GM12878 (cell line): ENCODE results near the gene POLR3E. TPM values are rescaled to one million over a fixed set of nuclear protein-coding genes. Genes with fewer than 3 reads are reported as not detected.

Experiments
- ASH2L ChIP-seq: fragments of 300-600, 200-600 bp; sonication (generic); IDR thresholded peaks from 2 replicates; pipeline ENCODE4 v1.6.1; 2017; ENCODE audit warnings: low read depth, mild to moderate bottlenecking, borderline replicate concordance
- CBX5 ChIP-seq: sonication (generic); IDR thresholded peaks from 2 replicates; pipeline ENCODE4 v1.6.1; 2016; ENCODE audit warnings: low read depth, moderate library complexity, mild to moderate bottlenecking, inconsistent platforms
- CHD2 ChIP-seq: IDR thresholded peaks from 2 replicates; pipeline ENCODE4 v1.6.1; 2011; ENCODE audit warnings: low read depth, low read length, improper control_type of control experiment, borderline replicate concordance
- FOXK2 ChIP-seq: fragments of 450-650 bp; IDR thresholded peaks from 2 replicates; pipeline ENCODE4 v1.6.1; 2017; ENCODE audit warnings: mild to moderate bottlenecking, moderate library complexity
- FOXM1 ChIP-seq: IDR thresholded peaks from 2 replicates; pipeline ENCODE4 v1.6.1; 2012; ENCODE audit warnings: low read depth, mild to moderate bottlenecking, inconsistent platforms, low read length, moderate library complexity
- GATAD2B ChIP-seq: fragments of 450-650 bp; conservative IDR thresholded peaks from 2 replicates; pipeline ENCODE4 v1.6.1; 2017; ENCODE audit warnings: low read depth, mild to moderate bottlenecking, moderate library complexity
- HCFC1 ChIP-seq: fragments of 150-350 bp; IDR thresholded peaks from 2 replicates; pipeline ENCODE4 v1.6.1; 2014; ENCODE audit warnings: low read length
- HDGF ChIP-seq: fragments of 450-650 bp; IDR thresholded peaks from 2 replicates; pipeline ENCODE4 v1.6.1; 2016; ENCODE audit warnings: antibody characterized with exemption
- NR2C1 ChIP-seq: fragments of 450-650 bp; IDR thresholded peaks from 2 replicates; pipeline ENCODE4 v1.6.1; 2017; ENCODE audit warnings: antibody characterized with exemption, mild to moderate bottlenecking, moderate library complexity
- NR2F1 ChIP-seq: fragments of 450-650 bp; conservative IDR thresholded peaks from 2 replicates; pipeline ENCODE4 v1.6.1; 2017; ENCODE audit warnings: mild to moderate bottlenecking
- RFX5 ChIP-seq: IDR thresholded peaks from 2 replicates; pipeline ENCODE4 v1.6.1; 2011; ENCODE audit warnings: low read depth, low read length, improper control_type of control experiment
- RUNX3 ChIP-seq: IDR thresholded peaks from 2 replicates; pipeline ENCODE4 v1.6.1; 2012; ENCODE audit warnings: low read length, inconsistent platforms
- SREBF2 ChIP-seq: IDR thresholded peaks from 2 replicates; pipeline ENCODE4 v1.6.1; 2012; ENCODE audit warnings: mild to moderate bottlenecking, low read length
- ZNF24 ChIP-seq: fragments of 450-650 bp; IDR thresholded peaks from 2 replicates; pipeline ENCODE4 v1.6.1; 2017; ENCODE audit warnings: antibody characterized with exemption, mild to moderate bottlenecking
- ZNF622 ChIP-seq: fragments of 450-650 bp; IDR thresholded peaks from 2 replicates; pipeline ENCODE4 v1.6.1; 2017; ENCODE audit warnings: mild to moderate bottlenecking, inconsistent platforms
- polyA plus RNA-seq, 11 experiments: library from polyadenylated mRNA; depleted of rRNA in 4 of 11; unstranded in 6 of 11; stranded (reverse) in 5 of 11; fragments of >200 nt; fragmentation: Nextera tagmentation in 4 of 11; fragmentation: Illumina TruSeq in 1 of 11; extraction: Ambion mirVana in 4 of 11; extraction: Trizol in 1 of 11; gene quantifications; 1 replicate in 1 of 11; 2 replicates in 10 of 11; pipeline versions ENCODE4 v1.2.1 to v1.2.3, GENCODE V29; 2011 to 2016; ENCODE audit warnings: inconsistent platforms in 2 of 11, missing spikeins in 2 of 11, low read depth in 1 of 11
- total RNA-seq, 4 experiments: library from RNA; depleted of rRNA in 3 of 4; stranded (reverse); fragments of >200 nt in 3 of 4; fragmentation: Illumina TruSeq in 1 of 4; extraction: Trizol in 1 of 4; gene quantifications; 2 replicates each; pipeline versions ENCODE4 v1.2.1 to v1.2.3, GENCODE V29; 2013 to 2021
- TF ChIP-seq, protein P1 (sequence below): fragments of 450-650 bp; IDR thresholded peaks from 2 replicates; pipeline ENCODE4 v1.6.1; 2017; ENCODE audit warnings: borderline replicate concordance
- TF ChIP-seq, protein P2 (sequence below): fragments of 450-650 bp; IDR thresholded peaks from 2 replicates; pipeline ENCODE4 v1.6.1; 2017; ENCODE audit warnings: mild to moderate bottlenecking, low read depth, inconsistent platforms; ENCODE audit not compliant: poor library complexity, severe bottlenecking
- TF ChIP-seq, protein P3 (sequence below), 3 experiments: IDR thresholded peaks in 2 of 3; conservative IDR thresholded peaks in 1 of 3; 2 replicates each; pipeline ENCODE4 v1.5.1; 2011; ENCODE audit warnings: low read depth in 3 of 3, low read length in 3 of 3, mild to moderate bottlenecking in 3 of 3, control low read depth in 2 of 3, moderate library complexity in 2 of 3, inconsistent platforms in 1 of 3, mixed read lengths in 1 of 3; ENCODE audit not compliant: control insufficient read depth in 2 of 3, insufficient read depth in 1 of 3; ENCODE audit errors: extremely low read depth in 1 of 3
- TF ChIP-seq, protein P4 (sequence below): fragments of 450-650 bp; IDR thresholded peaks from 2 replicates; pipeline ENCODE4 v1.6.1; 2017; ENCODE audit warnings: mild to moderate bottlenecking, moderate library complexity

POLR3E gene
- total and polyA plus RNA-seq, 10 of the 15 experiments (the other 5 are each of a cell fraction or from before 2014, with no cell fraction given): 11.1 to 79.5 (median 39.7) TPM

DNA sequence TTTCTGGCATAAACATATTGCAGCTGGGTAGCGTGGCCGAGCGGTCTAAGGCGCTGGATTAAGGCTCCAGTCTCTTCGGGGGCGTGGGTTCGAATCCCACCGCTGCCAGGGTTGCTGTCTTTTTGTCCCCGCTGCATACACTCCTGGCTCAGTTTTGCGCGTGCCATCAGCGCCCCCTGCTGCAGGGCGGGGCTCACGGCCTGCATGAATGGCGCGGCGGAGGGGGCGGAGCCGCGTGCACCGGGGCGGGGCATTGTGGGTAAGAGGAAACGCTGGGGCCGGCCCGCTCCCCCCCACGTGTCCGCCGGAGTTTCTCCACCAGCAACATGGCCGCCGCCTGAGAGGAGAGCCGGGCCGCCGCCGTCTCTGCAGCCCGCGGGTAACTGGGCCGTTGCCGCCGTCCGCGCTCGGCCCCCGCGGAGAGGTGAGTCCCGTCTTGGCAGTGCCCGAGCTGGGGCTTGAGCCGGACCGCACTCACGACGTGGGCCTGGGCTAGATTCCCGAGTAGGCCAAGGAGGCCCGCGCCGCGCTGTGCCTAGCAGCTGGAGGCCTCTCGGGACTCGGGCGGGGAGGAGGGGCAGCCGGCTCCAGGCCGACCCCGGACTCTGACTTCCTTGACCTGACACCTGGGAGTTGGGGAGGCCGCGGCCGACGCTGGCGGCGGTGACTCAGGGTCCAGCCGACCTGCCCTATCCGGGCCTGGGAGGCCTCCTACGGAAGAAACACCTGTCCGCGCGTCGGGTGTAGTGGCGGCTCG, at the start of gene POLR3E (continued):
- TF ChIP-seq, protein P1, sequence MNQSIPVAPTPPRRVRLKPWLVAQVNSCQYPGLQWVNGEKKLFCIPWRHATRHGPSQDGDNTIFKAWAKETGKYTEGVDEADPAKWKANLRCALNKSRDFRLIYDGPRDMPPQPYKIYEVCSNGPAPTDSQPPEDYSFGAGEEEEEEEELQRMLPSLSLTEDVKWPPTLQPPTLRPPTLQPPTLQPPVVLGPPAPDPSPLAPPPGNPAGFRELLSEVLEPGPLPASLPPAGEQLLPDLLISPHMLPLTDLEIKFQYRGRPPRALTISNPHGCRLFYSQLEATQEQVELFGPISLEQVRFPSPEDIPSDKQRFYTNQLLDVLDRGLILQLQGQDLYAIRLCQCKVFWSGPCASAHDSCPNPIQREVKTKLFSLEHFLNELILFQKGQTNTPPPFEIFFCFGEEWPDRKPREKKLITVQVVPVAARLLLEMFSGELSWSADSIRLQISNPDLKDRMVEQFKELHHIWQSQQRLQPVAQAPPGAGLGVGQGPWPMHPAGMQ: no peak
- TF ChIP-seq ZNF622 (no peak), ASH2L (no peak), HCFC1 (peak; percentile 50), NR2F1 (no peak; the same call in 1 of the 2 replicates), ZNF24 (peak; percentile 100), GATAD2B (peak; percentile 84; the same call in 1 of the 2 replicates), RUNX3 (peak; percentile 74), FOXK2 (peak; percentile 85), CBX5 (peak; percentile 72; the same call in 1 of the 2 replicates), NR2C1 (0 out of 2 replicates have a peak, but pooled peaks have one; percentile 22), SREBF2 (peak; percentile 98; the same call in 1 of the 2 replicates), FOXM1 (0 out of 2 replicates have a peak, but pooled peaks have one; percentile 47), RFX5 (no peak), CHD2 (peak; percentile 10; the same call in 1 of the 2 replicates), HDGF (peak; percentile 48; the same call in 1 of the 2 replicates)
- TF ChIP-seq, protein P2, sequence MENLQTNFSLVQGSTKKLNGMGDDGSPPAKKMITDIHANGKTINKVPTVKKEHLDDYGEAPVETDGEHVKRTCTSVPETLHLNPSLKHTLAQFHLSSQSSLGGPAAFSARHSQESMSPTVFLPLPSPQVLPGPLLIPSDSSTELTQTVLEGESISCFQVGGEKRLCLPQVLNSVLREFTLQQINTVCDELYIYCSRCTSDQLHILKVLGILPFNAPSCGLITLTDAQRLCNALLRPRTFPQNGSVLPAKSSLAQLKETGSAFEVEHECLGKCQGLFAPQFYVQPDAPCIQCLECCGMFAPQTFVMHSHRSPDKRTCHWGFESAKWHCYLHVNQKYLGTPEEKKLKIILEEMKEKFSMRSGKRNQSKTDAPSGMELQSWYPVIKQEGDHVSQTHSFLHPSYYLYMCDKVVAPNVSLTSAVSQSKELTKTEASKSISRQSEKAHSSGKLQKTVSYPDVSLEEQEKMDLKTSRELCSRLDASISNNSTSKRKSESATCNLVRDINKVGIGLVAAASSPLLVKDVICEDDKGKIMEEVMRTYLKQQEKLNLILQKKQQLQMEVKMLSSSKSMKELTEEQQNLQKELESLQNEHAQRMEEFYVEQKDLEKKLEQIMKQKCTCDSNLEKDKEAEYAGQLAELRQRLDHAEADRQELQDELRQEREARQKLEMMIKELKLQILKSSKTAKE: peak; percentile 93
- TF ChIP-seq, protein P3, sequence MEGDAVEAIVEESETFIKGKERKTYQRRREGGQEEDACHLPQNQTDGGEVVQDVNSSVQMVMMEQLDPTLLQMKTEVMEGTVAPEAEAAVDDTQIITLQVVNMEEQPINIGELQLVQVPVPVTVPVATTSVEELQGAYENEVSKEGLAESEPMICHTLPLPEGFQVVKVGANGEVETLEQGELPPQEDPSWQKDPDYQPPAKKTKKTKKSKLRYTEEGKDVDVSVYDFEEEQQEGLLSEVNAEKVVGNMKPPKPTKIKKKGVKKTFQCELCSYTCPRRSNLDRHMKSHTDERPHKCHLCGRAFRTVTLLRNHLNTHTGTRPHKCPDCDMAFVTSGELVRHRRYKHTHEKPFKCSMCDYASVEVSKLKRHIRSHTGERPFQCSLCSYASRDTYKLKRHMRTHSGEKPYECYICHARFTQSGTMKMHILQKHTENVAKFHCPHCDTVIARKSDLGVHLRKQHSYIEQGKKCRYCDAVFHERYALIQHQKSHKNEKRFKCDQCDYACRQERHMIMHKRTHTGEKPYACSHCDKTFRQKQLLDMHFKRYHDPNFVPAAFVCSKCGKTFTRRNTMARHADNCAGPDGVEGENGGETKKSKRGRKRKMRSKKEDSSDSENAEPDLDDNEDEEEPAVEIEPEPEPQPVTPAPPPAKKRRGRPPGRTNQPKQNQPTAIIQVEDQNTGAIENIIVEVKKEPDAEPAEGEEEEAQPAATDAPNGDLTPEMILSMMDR (IDR thresholded peaks at IDR 0.05 in 2 of 3, conservative IDR thresholded peaks at IDR 0.05 in 1 of 3; ENCODE audit: control insufficient read depth in 2 of 3, extremely low read depth in 1 of 3, insufficient read depth in 1 of 3, low read depth in 3 of 3, low read length in 3 of 3): peak; percentile 90 to 97 (median 91)
- TF ChIP-seq, protein P4, sequence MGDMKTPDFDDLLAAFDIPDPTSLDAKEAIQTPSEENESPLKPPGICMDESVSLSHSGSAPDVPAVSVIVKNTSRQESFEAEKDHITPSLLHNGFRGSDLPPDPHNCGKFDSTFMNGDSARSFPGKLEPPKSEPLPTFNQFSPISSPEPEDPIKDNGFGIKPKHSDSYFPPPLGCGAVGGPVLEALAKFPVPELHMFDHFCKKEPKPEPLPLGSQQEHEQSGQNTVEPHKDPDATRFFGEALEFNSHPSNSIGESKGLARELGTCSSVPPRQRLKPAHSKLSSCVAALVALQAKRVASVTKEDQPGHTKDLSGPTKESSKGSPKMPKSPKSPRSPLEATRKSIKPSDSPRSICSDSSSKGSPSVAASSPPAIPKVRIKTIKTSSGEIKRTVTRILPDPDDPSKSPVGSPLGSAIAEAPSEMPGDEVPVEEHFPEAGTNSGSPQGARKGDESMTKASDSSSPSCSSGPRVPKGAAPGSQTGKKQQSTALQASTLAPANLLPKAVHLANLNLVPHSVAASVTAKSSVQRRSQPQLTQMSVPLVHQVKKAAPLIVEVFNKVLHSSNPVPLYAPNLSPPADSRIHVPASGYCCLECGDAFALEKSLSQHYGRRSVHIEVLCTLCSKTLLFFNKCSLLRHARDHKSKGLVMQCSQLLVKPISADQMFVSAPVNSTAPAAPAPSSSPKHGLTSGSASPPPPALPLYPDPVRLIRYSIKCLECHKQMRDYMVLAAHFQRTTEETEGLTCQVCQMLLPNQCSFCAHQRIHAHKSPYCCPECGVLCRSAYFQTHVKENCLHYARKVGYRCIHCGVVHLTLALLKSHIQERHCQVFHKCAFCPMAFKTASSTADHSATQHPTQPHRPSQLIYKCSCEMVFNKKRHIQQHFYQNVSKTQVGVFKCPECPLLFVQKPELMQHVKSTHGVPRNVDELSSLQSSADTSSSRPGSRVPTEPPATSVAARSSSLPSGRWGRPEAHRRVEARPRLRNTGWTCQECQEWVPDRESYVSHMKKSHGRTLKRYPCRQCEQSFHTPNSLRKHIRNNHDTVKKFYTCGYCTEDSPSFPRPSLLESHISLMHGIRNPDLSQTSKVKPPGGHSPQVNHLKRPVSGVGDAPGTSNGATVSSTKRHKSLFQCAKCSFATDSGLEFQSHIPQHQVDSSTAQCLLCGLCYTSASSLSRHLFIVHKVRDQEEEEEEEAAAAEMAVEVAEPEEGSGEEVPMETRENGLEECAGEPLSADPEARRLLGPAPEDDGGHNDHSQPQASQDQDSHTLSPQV: peak; percentile 82; the same call in 1 of the 2 replicates
